PFSK-1 (cell line): ENCODE measurements around the gene RSF1.

Experiments
- POLR2AphosphoS5 ChIP-seq: IDR thresholded peaks from 2 replicates; pipeline ENCODE4 v1.6.1; 2012; ENCODE audit warnings: low read depth, mild to moderate bottlenecking, control low read depth, low read length, moderate library complexity
- SIN3A ChIP-seq: IDR thresholded peaks from 2 replicates; pipeline ENCODE4 v1.6.1; 2012; ENCODE audit warnings: mild to moderate bottlenecking, low read length, moderate library complexity, borderline replicate concordance; ENCODE audit not compliant: insufficient read depth
- TAF1 ChIP-seq: IDR thresholded peaks from 2 replicates; pipeline ENCODE4 v1.6.1; 2012; ENCODE audit warnings: low read length, control low read depth, borderline replicate concordance; ENCODE audit not compliant: insufficient read depth
- TF ChIP-seq, protein P1 (sequence below), 2 experiments: IDR thresholded peaks; 2 replicates each; pipeline versions ENCODE4 v1.6.1 to v1.8.0; 2011 to 2012; ENCODE audit warnings: low read depth in 2 of 2, low read length in 2 of 2, control low read depth in 1 of 2, inconsistent platforms in 1 of 2, mild to moderate bottlenecking in 1 of 2, moderate library complexity in 1 of 2; ENCODE audit not compliant: insufficient read depth in 1 of 2

GRCh38 chr11:77784572-77784971 is 36.0 kb downstream of the RSF1 start:
- TF ChIP-seq POLR2AphosphoS5, result no peak
- no peak for TF ChIP-seq SIN3A
- TF ChIP-seq TAF1, result no peak
- TF ChIP-seq, protein P1, sequence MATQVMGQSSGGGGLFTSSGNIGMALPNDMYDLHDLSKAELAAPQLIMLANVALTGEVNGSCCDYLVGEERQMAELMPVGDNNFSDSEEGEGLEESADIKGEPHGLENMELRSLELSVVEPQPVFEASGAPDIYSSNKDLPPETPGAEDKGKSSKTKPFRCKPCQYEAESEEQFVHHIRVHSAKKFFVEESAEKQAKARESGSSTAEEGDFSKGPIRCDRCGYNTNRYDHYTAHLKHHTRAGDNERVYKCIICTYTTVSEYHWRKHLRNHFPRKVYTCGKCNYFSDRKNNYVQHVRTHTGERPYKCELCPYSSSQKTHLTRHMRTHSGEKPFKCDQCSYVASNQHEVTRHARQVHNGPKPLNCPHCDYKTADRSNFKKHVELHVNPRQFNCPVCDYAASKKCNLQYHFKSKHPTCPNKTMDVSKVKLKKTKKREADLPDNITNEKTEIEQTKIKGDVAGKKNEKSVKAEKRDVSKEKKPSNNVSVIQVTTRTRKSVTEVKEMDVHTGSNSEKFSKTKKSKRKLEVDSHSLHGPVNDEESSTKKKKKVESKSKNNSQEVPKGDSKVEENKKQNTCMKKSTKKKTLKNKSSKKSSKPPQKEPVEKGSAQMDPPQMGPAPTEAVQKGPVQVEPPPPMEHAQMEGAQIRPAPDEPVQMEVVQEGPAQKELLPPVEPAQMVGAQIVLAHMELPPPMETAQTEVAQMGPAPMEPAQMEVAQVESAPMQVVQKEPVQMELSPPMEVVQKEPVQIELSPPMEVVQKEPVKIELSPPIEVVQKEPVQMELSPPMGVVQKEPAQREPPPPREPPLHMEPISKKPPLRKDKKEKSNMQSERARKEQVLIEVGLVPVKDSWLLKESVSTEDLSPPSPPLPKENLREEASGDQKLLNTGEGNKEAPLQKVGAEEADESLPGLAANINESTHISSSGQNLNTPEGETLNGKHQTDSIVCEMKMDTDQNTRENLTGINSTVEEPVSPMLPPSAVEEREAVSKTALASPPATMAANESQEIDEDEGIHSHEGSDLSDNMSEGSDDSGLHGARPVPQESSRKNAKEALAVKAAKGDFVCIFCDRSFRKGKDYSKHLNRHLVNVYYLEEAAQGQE (IDR thresholded peaks at IDR 0.05; ENCODE audit: insufficient read depth in 1 of 2, low read depth in 2 of 2, low read length in 2 of 2), result no peak
